GM12878 (cell line): Measurements from ENCODE around the gene PRR7. TPM values are rescaled to one million over a fixed set of nuclear protein-coding genes. Genes with fewer than 3 reads are reported as not detected.
"Not testable (repeated sequence)": the region's sequence is repeated elsewhere in the genome, so short reads cannot be mapped to it uniquely, and the experiment has no call there.

Experiments used
- ATAC-seq: fragments of 200-7000 bp; cut with Tn5 transposase; 3 replicates; pipeline ENCODE4 v1.9.1; 2020; ENCODE audit warnings: mild to moderate bottlenecking, moderate library complexity
- BruUV-seq: library from RNA; stranded (reverse); fragments of 400-500 nt; replicated peaks from 2 replicates; lab custom pipeline; 2021; lab: Mats Ljungman, UMichigan
- CTCF ChIA-PET: fragments of 300-600 bp; sonication (Branson Sonifier 250); formaldehyde crosslinking; extraction: SDS; loops from one replicate; lab custom pipeline; 2021; ENCODE audit warnings: inconsistent platforms; lab: Yijun Ruan, JAX
- POLR2A ChIA-PET: fragments of 350-600 bp; formaldehyde crosslinking; extraction: SDS; loops from one replicate; lab custom pipeline; 2021; ENCODE audit warnings: inconsistent platforms; lab: Charles Lee
- RAD21 ChIA-PET: fragments of 300-600 bp; sonication (Branson Sonifier 250); formaldehyde crosslinking; loops from one replicate; lab custom pipeline; 2023; ENCODE audit warnings: antibody characterized with exemption; ENCODE audit not compliant: unreplicated experiment; lab: Charles Lee
- SMC1A ChIA-PET: fragments of 300-600 bp; sonication (Branson Sonifier 250); formaldehyde crosslinking; loops from one replicate; lab custom pipeline; 2023; ENCODE audit not compliant: unreplicated experiment, uncharacterized antibody; lab: Charles Lee
- DNase-seq: peaks from one replicate; pipeline ENCODE4 v3.0.0-alpha.2; 2011; ENCODE audit warnings: low read depth, low spot score
- FAIRE-seq: peaks from 3 replicates; lab custom pipeline; 2011; peaks lifted over from hg19 to GRCh38; lab: Jason Lieb, UNC
- H2AFZ ChIP-seq: 2 replicates; pipeline ENCODE4 v1.6.0; 2011; ENCODE audit warnings: low read depth, low read length, control low read depth; ENCODE audit not compliant: control insufficient read depth
- H3K27ac ChIP-seq: 2 replicates; pipeline ENCODE4 v1.5.1; 2011; ENCODE audit warnings: control low read depth; ENCODE audit not compliant: control insufficient read depth, insufficient read depth
- H3K27me3 ChIP-seq, 2 experiments: replicated peaks in 1 of 2; 2 replicates each; pipeline versions ENCODE4 v1.6.0 to v1.6.1; 2011; ENCODE audit warnings: low read length in 1 of 2; ENCODE audit not compliant: control insufficient read depth in 2 of 2, insufficient read depth in 2 of 2
- H3K36me3 ChIP-seq, 2 experiments: 2 replicates each; pipeline ENCODE4 v1.5.1; 2011; ENCODE audit warnings: low read length in 1 of 2; ENCODE audit not compliant: control insufficient read depth in 2 of 2, insufficient read depth in 2 of 2
- H3K4me1 ChIP-seq: 2 replicates; pipeline ENCODE4 v1.6.1; 2011; ENCODE audit warnings: mild to moderate bottlenecking, low read length, moderate library complexity, mixed read lengths; ENCODE audit not compliant: control insufficient read depth, insufficient read depth
- H3K4me2 ChIP-seq: 2 replicates; pipeline ENCODE4 v1.6.0; 2011; ENCODE audit warnings: control low read depth; ENCODE audit not compliant: control insufficient read depth, insufficient read depth
- H3K4me3 ChIP-seq: fragments of 200-600 bp; sonication (generic); 2 replicates; pipeline ENCODE4 v1.5.1; 2016
- H3K79me2 ChIP-seq: 2 replicates; pipeline ENCODE4 v1.6.0; 2011; ENCODE audit warnings: low read length; ENCODE audit not compliant: control insufficient read depth, insufficient read depth
- H3K9ac ChIP-seq: 2 replicates; pipeline ENCODE4 v1.8.0; 2011; ENCODE audit warnings: low read length, control low read depth, mixed read lengths; ENCODE audit not compliant: control insufficient read depth, insufficient read depth
- H3K9me3 ChIP-seq: replicated peaks from 3 replicates; pipeline ENCODE4 v1.5.1; 2011; ENCODE audit warnings: mild to moderate bottlenecking, low read length; ENCODE audit not compliant: control insufficient read depth, insufficient read depth
- H4K20me1 ChIP-seq: 2 replicates; pipeline ENCODE4 v1.6.0; 2011; ENCODE audit not compliant: control insufficient read depth, insufficient read depth
- ETV6 ChIP-seq, 2 experiments: fragments of 450-650 bp in 1 of 2; IDR thresholded peaks in 1 of 2; conservative IDR thresholded peaks in 1 of 2; 2 replicates each; pipeline ENCODE4 v1.6.1; 2014; ENCODE audit warnings: antibody characterized with exemption in 1 of 2, borderline replicate concordance in 1 of 2, low read depth in 1 of 2, mild to moderate bottlenecking in 1 of 2, moderate library complexity in 1 of 2
- EZH2 ChIP-seq: IDR thresholded peaks from 2 replicates; pipeline ENCODE4 v1.6.1; 2012; ENCODE audit warnings: low read depth, mild to moderate bottlenecking, control low read depth, inconsistent platforms, low read length, borderline replicate concordance; ENCODE audit not compliant: control insufficient read depth
- GATAD2B ChIP-seq: fragments of 450-650 bp; conservative IDR thresholded peaks from 2 replicates; pipeline ENCODE4 v1.6.1; 2017; ENCODE audit warnings: low read depth, mild to moderate bottlenecking, moderate library complexity
- RBBP5 ChIP-seq: fragments of 200-600 bp; sonication (generic); conservative IDR thresholded peaks from 2 replicates; pipeline ENCODE4 v1.6.1; 2016
- TAF1 ChIP-seq: IDR thresholded peaks from 2 replicates; pipeline ENCODE4 v1.6.1; 2011; ENCODE audit warnings: mild to moderate bottlenecking, low read depth, low read length, borderline replicate concordance
- TBL1XR1 ChIP-seq: IDR thresholded peaks from 2 replicates; pipeline ENCODE4 v1.6.1; 2012; ENCODE audit warnings: low read depth, low read length, improper control_type of control experiment
- ZNF217 ChIP-seq: fragments of 450-650 bp; IDR thresholded peaks from 2 replicates; pipeline ENCODE4 v1.6.1; 2017; ENCODE audit warnings: antibody characterized with exemption, mild to moderate bottlenecking
- WGBS: methylation state at CpG from one replicate; pipeline ENCODE4 v1.1.6; 2016; ENCODE audit warnings: low lambda C conversion rate; ENCODE audit not compliant: insufficient replicate concordance, insufficient coverage; ENCODE audit errors: missing lambda C conversion rate; 5-methylcytosine and 5-hydroxymethylcytosine counted together
- in situ Hi-C: fragments of 300-500 bp; cut with MboI; formaldehyde crosslinking; loops from 9 replicates; pipeline ENCODE4 v1.14.3; 2018; ENCODE audit warnings: mixed read lengths
- intact Hi-C: fragments of 100-400 bp; cut with micrococcal nuclease; formaldehyde crosslinking; loops from one replicate; pipeline ENCODE4 v1.14.2; 2022; ENCODE audit not compliant: unreplicated experiment
- polyA plus RNA-seq, 11 experiments: library from polyadenylated mRNA; depleted of rRNA in 4 of 11; unstranded in 6 of 11; stranded (reverse) in 5 of 11; fragments of >200 nt; fragmentation: Nextera tagmentation in 4 of 11; fragmentation: Illumina TruSeq in 1 of 11; extraction: Ambion mirVana in 4 of 11; extraction: Trizol in 1 of 11; gene quantifications; 1 replicate in 1 of 11; 2 replicates in 10 of 11; pipeline versions ENCODE4 v1.2.1 to v1.2.3, GENCODE V29; 2011 to 2016; ENCODE audit warnings: inconsistent platforms in 2 of 11, missing spikeins in 2 of 11, low read depth in 1 of 11
- total RNA-seq, 4 experiments: library from RNA; depleted of rRNA in 3 of 4; stranded (reverse); fragments of >200 nt in 3 of 4; fragmentation: Illumina TruSeq in 1 of 4; extraction: Trizol in 1 of 4; gene quantifications; 2 replicates each; pipeline versions ENCODE4 v1.2.1 to v1.2.3, GENCODE V29; 2013 to 2021
- TF ChIP-seq, protein P1 (sequence below): IDR thresholded peaks from 2 replicates; pipeline ENCODE4 v1.6.1; 2012; ENCODE audit warnings: low read depth, low read length, improper control_type of control experiment

PRR7 gene
- total and polyA plus RNA-seq, 10 of the 15 experiments (the other 5 are each of a cell fraction or from before 2014, with no cell fraction given): 0.09 to 18.8 (median 4.6) TPM; not detected in 2

DNA sequence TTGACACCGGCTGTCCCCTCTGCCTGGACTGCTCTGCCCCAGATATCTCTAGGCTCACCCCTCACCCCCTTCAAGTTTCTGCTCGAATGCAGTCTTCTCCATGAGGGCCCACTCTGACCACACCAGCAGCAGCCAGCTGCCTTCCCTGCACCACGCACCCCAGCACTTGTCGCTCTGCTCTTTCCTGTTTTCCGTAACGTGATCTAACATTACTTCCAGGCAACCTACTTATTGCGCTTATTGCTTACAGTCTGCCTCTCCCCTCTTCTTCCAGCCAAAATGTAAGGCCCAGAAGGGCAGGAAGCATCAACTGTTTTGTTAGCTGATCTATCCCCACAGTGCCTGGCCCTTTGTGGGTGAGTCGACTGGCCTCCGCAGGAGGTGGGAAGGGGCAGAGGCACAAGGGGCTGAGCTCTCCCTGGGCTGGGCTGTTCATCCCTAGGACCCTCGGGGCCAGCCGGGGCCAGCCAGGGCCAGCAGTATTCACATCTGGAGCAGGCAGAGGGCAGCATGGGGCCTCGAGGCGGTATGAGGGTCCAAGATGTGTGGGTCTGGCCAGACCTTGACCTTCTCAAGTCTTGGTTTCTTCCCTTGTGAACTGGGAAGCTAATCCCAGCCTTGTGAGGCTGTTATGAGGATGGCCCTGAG lies 38.4 kb downstream of the PRR7 start:
- CTCF ChIA-PET: interaction anchor here (1.1 kb wide), 1 partner anchor 8 kb away, joined by 3 read pairs; no protein-coding TSS in a partner anchor

DNA sequence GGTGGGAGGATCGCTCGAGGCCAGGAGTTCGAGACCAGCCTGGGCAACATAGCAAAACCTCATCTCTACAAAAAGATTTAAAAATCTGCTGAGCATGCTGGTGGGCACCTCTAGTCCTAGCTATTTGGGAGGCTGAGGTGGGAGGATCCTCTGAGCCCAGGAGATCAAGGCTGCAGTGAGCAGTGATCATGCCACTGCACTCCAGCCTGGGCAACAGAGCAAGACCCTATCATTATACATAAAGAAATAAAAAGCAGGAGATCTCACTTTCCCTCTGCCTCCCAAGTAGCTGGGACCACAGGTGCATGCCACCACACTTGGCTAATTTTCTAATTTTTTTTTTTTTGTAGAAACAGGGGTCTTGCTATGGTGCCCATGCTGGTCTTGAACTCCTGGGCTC lies 39.1 kb downstream of the PRR7 start:
- ATAC-seq, H3K4me1 ChIP-seq, SMC1A ChIA-PET, CTCF ChIA-PET, H3K79me2 ChIP-seq, in situ Hi-C loops, H3K36me3 ChIP-seq, FAIRE-seq, H4K20me1 ChIP-seq, H3K27me3 ChIP-seq, H3K27ac ChIP-seq, RAD21 ChIA-PET, H3K9me3 ChIP-seq, BruUV-seq, H3K9ac ChIP-seq, H3K4me3 ChIP-seq, DNase-seq, POLR2A ChIA-PET, intact Hi-C loops, H2AFZ ChIP-seq, H3K4me2 ChIP-seq: not testable (repeated sequence)
- 98% methylated on average over 3 of the region's 3 CpGs for WGBS

More for the DNA sequence above, 38.4 kb downstream of the PRR7 start:
- Histone ChIP-seq H3K4me3 (no peak overlapping the region), H3K79me2 (no peaks in the 10 kb centered on the region), H3K4me1 (no peaks in the 10 kb centered on the region; the same call in 1 of the 2 replicates), H3K9ac (no peak overlapping the region), H3K4me2 (no peak overlapping the region), H3K9me3 (no peaks in the 10 kb centered on the region), H4K20me1 (no peaks in the 10 kb centered on the region), H2AFZ (no peak overlapping the region), H3K27ac (no peak overlapping the region), H3K27me3 (no peaks in the 10 kb centered on the region), H3K36me3 (peaks cover 0 to 2% of the 10 kb centered on the region in 2 experiments; a peak in 2 of 4 replicates)
- in situ Hi-C loops: no loop called here
- TSS peak; percentile 38 for BruUV-seq
- FAIRE-seq: no peak
- WGBS: 67% methylated on average over 13 of the region's 13 CpGs
- SMC1A ChIA-PET: no interaction called here
- intact Hi-C loops: no loop called here
- POLR2A ChIA-PET: no interaction called here
- no peak for DNase-seq
- RAD21 ChIA-PET: no interaction called here
- no peak for TF ChIP-seq ETV6 (conservative IDR thresholded peaks at IDR 0.05 in 1 of 2, IDR thresholded peaks at IDR 0.05 in 1 of 2; ENCODE audit: borderline replicate concordance in 1 of 2, low read depth in 1 of 2)
- no peak for TF ChIP-seq GATAD2B
- TF ChIP-seq, protein P1, sequence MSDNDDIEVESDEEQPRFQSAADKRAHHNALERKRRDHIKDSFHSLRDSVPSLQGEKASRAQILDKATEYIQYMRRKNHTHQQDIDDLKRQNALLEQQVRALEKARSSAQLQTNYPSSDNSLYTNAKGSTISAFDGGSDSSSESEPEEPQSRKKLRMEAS: no peak
- no peak for TF ChIP-seq ZNF217
- no peak for TF ChIP-seq RBBP5
- TF ChIP-seq TBL1XR1: no peak
- TF ChIP-seq EZH2: no peak
- no peak for TF ChIP-seq TAF1
- no peak for ATAC-seq
